ENCODE measurements around the gene KBTBD13.
A peak's percentile ranks its signal among the peaks of the same experiment; 100 is the strongest.
"Not testable (repeated sequence)": the region's sequence is repeated elsewhere in the genome, so short reads cannot be mapped to it uniquely, and the experiment has no call there.

Gene KBTBD13

GRCh38 chr15:65087873-65088642 lies 11.5 kb downstream of the KBTBD13 start:
- ATAC-seq (no peak), DNase-seq (no peak)
- Mint-ChIP-seq H3K27ac (peak overlapping the region in 1 of 2 donors; percentile 89), H3K4me1 (peaks cover under 1% of the 10 kb centered on the region), H3K4me3 (no peak overlapping the region), H3K9me3 (no peaks in the 10 kb centered on the region), H3K27me3 (peaks cover 15% of the 10 kb centered on the region)

GRCh38 chr15:65088643-65089021 lies 12.1 kb downstream of the KBTBD13 start:
- no peaks in the 10 kb centered on the region for H3K9me3 Mint-ChIP-seq
- no peak overlapping the region for H3K27ac Mint-ChIP-seq
- no peak for ATAC-seq
- no peaks in the 10 kb centered on the region for H3K4me1 Mint-ChIP-seq
- no peak for DNase-seq
- no peak overlapping the region for H3K4me3 Mint-ChIP-seq
- peaks cover 10% of the 10 kb centered on the region for H3K27me3 Mint-ChIP-seq

GRCh38 chr15:65089206-65089824 lies 12.8 kb downstream of the KBTBD13 start:
- no peak for DNase-seq
- Mint-ChIP-seq H3K27me3 (peaks cover 3% of the 10 kb centered on the region), H3K4me1 (no peaks in the 10 kb centered on the region), H3K9me3 (no peaks in the 10 kb centered on the region), H3K27ac (peak overlapping the region in 1 of 2 donors; percentile 48), H3K4me3 (no peak overlapping the region)
- ATAC-seq = no peak

GRCh38 chr15:65091946-65092770 lies 15.6 kb downstream of the KBTBD13 start:
- ATAC-seq (no peak), DNase-seq (no peak)
- no peaks in the 10 kb centered on the region for H3K27me3 Mint-ChIP-seq
- H3K4me3 Mint-ChIP-seq = no peak overlapping the region
- H3K27ac Mint-ChIP-seq = peak overlapping the region in 1 of 2 donors; percentile 48
- H3K9me3 Mint-ChIP-seq = no peaks in the 10 kb centered on the region
- no peaks in the 10 kb centered on the region for H3K4me1 Mint-ChIP-seq

GRCh38 chr15:65092911-65093792 lies 16.6 kb downstream of the KBTBD13 start:
- Mint-ChIP-seq H3K4me1 (no peaks in the 10 kb centered on the region), H3K27ac (peak overlapping the region in 1 of 2 donors; percentile 40), H3K27me3 (no peaks in the 10 kb centered on the region), H3K9me3 (no peaks in the 10 kb centered on the region), H3K4me3 (no peak overlapping the region)
- DNase-seq (no peak), ATAC-seq (no peak)

- not testable (repeated sequence) for ATAC-seq, DNase-seq, H3K4me1 Mint-ChIP-seq, H3K9me3 Mint-ChIP-seq, H3K27me3 Mint-ChIP-seq, H3K4me3 Mint-ChIP-seq
- H3K27ac Mint-ChIP-seq = peak overlapping the region in 1 of 2 donors; percentile 40
These were observed 17.2 kb downstream of the KBTBD13 start for GRCh38 chr15:65093793-65094170.

GRCh38 chr15:65094294-65094995 lies 17.9 kb downstream of the KBTBD13 start:
- Mint-ChIP-seq H3K4me3 (no peak overlapping the region), H3K4me1 (no peaks in the 10 kb centered on the region), H3K9me3 (no peaks in the 10 kb centered on the region)

GRCh38 chr15:65095011-65095746 lies 18.6 kb downstream of the KBTBD13 start:
- Mint-ChIP-seq H3K27me3 (no peaks in the 10 kb centered on the region), H3K27ac (peak overlapping the region in 1 of 2 donors; percentile 78), H3K4me3 (no peak overlapping the region)

More at GRCh38 chr15:65094294-65094995, 17.9 kb downstream of the KBTBD13 start:
- Mint-ChIP-seq H3K27ac (peak overlapping the region; percentile 60 to 84), H3K27me3 (no peaks in the 10 kb centered on the region)
- ATAC-seq (no peak), DNase-seq (no peak)

GRCh38 chr15:65095747-65096104 lies 19.2 kb downstream of the KBTBD13 start:
- Mint-ChIP-seq H3K4me3 (no peak overlapping the region), H3K9me3 (no peaks in the 10 kb centered on the region), H3K27ac (no peak overlapping the region), H3K27me3 (no peaks in the 10 kb centered on the region), H3K4me1 (no peaks in the 10 kb centered on the region)
- no peak for DNase-seq
- no peak for ATAC-seq

More at GRCh38 chr15:65095011-65095746, 18.6 kb downstream of the KBTBD13 start:
- DNase-seq (no peak), ATAC-seq (no peak)
- H3K9me3 Mint-ChIP-seq = no peaks in the 10 kb centered on the region
- H3K4me1 Mint-ChIP-seq = no peaks in the 10 kb centered on the region

- DNase-seq (no peak), ATAC-seq (no peak)
- no peak overlapping the region for H3K27ac Mint-ChIP-seq
- no peaks in the 10 kb centered on the region for H3K9me3 Mint-ChIP-seq
- H3K4me1 Mint-ChIP-seq = peaks cover 4% of the 10 kb centered on the region
- no peak overlapping the region for H3K4me3 Mint-ChIP-seq
- H3K27me3 Mint-ChIP-seq = no peaks in the 10 kb centered on the region
These were observed 20.2 kb downstream of the KBTBD13 start for GRCh38 chr15:65096481-65097385.

GRCh38 chr15:65097651-65098263 lies 21.2 kb downstream of the KBTBD13 start:
- H3K9me3 Mint-ChIP-seq = no peaks in the 10 kb centered on the region
- no peaks in the 10 kb centered on the region for H3K27me3 Mint-ChIP-seq
- H3K4me3 Mint-ChIP-seq = no peak overlapping the region
- no peak for DNase-seq
- no peak overlapping the region for H3K27ac Mint-ChIP-seq
- ATAC-seq = no peak
- peaks cover 6% of the 10 kb centered on the region for H3K4me1 Mint-ChIP-seq

GRCh38 chr15:65099336-65099735 lies 22.8 kb downstream of the KBTBD13 start:
- Mint-ChIP-seq H3K27ac (no peak overlapping the region), H3K4me3 (no peak overlapping the region)
- ATAC-seq = no peak

GRCh38 chr15:65099801-65100200 lies 23.3 kb downstream of the KBTBD13 start:
- not testable (repeated sequence) for H3K4me3 Mint-ChIP-seq, DNase-seq, ATAC-seq, H3K4me1 Mint-ChIP-seq, H3K27ac Mint-ChIP-seq, H3K9me3 Mint-ChIP-seq, H3K27me3 Mint-ChIP-seq

More at GRCh38 chr15:65099336-65099735, 22.8 kb downstream of the KBTBD13 start:
- no peak for DNase-seq
- Mint-ChIP-seq H3K27me3 (no peaks in the 10 kb centered on the region), H3K4me1 (peaks cover 6% of the 10 kb centered on the region), H3K9me3 (no peaks in the 10 kb centered on the region)
